HG03442 (cell line): ENCODE data around the gene IL13RA2.

Experiments used
- ATAC-seq: cut with Tn5 transposase; IDR thresholded peaks from one replicate; pipeline ENCODE4 v1.9.1; 2021; ENCODE audit warnings: mild to moderate bottlenecking, moderate library complexity; ENCODE audit not compliant: unreplicated experiment

IL13RA2 gene

GRCh38 chrX:114999906-115000305 is 17.5 kb downstream of the IL13RA2 start:
- no peak for ATAC-seq

GRCh38 chrX:114997779-114998178 is 19.6 kb downstream of the IL13RA2 start:
- no peak for ATAC-seq

- no peak for ATAC-seq
Observed at GRCh38 chrX:114985967-114986592, 31.3 kb downstream of the IL13RA2 start.

- no peak for ATAC-seq
Observed at GRCh38 chrX:114976292-114976691, 41.1 kb downstream of the IL13RA2 start.

GRCh38 chrX:114973013-114973412 is 44.4 kb downstream of the IL13RA2 start:
- no peak for ATAC-seq

GRCh38 chrX:114970806-114971205 is 46.6 kb downstream of the IL13RA2 start:
- no peak for ATAC-seq

GRCh38 chrX:114964374-114964773 is 53.0 kb downstream of the IL13RA2 start:
- no peak for ATAC-seq

GRCh38 chrX:114962209-114962608 is 55.2 kb downstream of the IL13RA2 start:
- no peak for ATAC-seq

GRCh38 chrX:114959729-114960128 is 57.7 kb downstream of the IL13RA2 start:
- no peak for ATAC-seq
